ENCODE results near the gene ELMO1.

Gene ELMO1

GRCh38 chr7:37038706-37039105 is 410.0 kb downstream of the ELMO1 start:
- in situ Hi-C loops (cut with MboI; ENCODE audit: low sequenced_read_pairs): no loop called here

GRCh38 chr7:37037286-37037685 is 411.4 kb downstream of the ELMO1 start:
- in situ Hi-C loops (cut with MboI; ENCODE audit: low sequenced_read_pairs): no loop called here

GRCh38 chr7:37035631-37036030 is 413.0 kb downstream of the ELMO1 start:
- in situ Hi-C loops (cut with MboI; ENCODE audit: low sequenced_read_pairs): no loop called here

GRCh38 chr7:37033141-37033540 is 415.5 kb downstream of the ELMO1 start:
- in situ Hi-C loops (cut with MboI; ENCODE audit: low sequenced_read_pairs): no loop called here

GRCh38 chr7:37032258-37032601 is 416.4 kb downstream of the ELMO1 start:
- in situ Hi-C loops (cut with MboI; ENCODE audit: low sequenced_read_pairs): no loop called here

GRCh38 chr7:37031571-37032257 is 416.9 kb downstream of the ELMO1 start:
- in situ Hi-C loops (cut with MboI; ENCODE audit: low sequenced_read_pairs): no loop called here

GRCh38 chr7:37028909-37029440 is 419.7 kb downstream of the ELMO1 start:
- in situ Hi-C loops (cut with MboI; ENCODE audit: low sequenced_read_pairs): no loop called here

GRCh38 chr7:37027557-37028341 is 420.9 kb downstream of the ELMO1 start:
- in situ Hi-C loops (cut with MboI; ENCODE audit: low sequenced_read_pairs): no loop called here

GRCh38 chr7:37027104-37027503 is 421.6 kb downstream of the ELMO1 start:
- in situ Hi-C loops (cut with MboI; ENCODE audit: low sequenced_read_pairs): no loop called here

- in situ Hi-C loops (cut with MboI; ENCODE audit: low sequenced_read_pairs): no loop called here
Measured at GRCh38 chr7:37018954-37019353, 429.7 kb downstream of the ELMO1 start.

- in situ Hi-C loops (cut with MboI; ENCODE audit: low sequenced_read_pairs): no loop called here
Measured at GRCh38 chr7:37016064-37016878, 432.4 kb downstream of the ELMO1 start.

GRCh38 chr7:37015353-37016034 is 433.2 kb downstream of the ELMO1 start:
- in situ Hi-C loops (cut with MboI; ENCODE audit: low sequenced_read_pairs): no loop called here

GRCh38 chr7:37013771-37014170 is 434.9 kb downstream of the ELMO1 start:
- in situ Hi-C loops (cut with MboI; ENCODE audit: low sequenced_read_pairs): no loop called here

- in situ Hi-C loops (cut with MboI; ENCODE audit: low sequenced_read_pairs): no loop called here
Measured at GRCh38 chr7:37011151-37011890, 437.3 kb downstream of the ELMO1 start.

GRCh38 chr7:37009125-37009675 is 439.5 kb downstream of the ELMO1 start:
- in situ Hi-C loops (cut with MboI; ENCODE audit: low sequenced_read_pairs): no loop called here

GRCh38 chr7:37007691-37008090 is 441.0 kb downstream of the ELMO1 start:
- in situ Hi-C loops (cut with MboI; ENCODE audit: low sequenced_read_pairs): no loop called here

- in situ Hi-C loops (cut with MboI; ENCODE audit: low sequenced_read_pairs): no loop called here
Measured at GRCh38 chr7:37007268-37007667, 441.4 kb downstream of the ELMO1 start.

- in situ Hi-C loops (cut with MboI; ENCODE audit: low sequenced_read_pairs): no loop called here
Measured at GRCh38 chr7:37006764-37007163, 441.9 kb downstream of the ELMO1 start.

- in situ Hi-C loops (cut with MboI; ENCODE audit: low sequenced_read_pairs): no loop called here
Measured at GRCh38 chr7:37000511-37000910, 448.2 kb downstream of the ELMO1 start.

Measured in hTERT RPE-1 (cell line).